GM23338 (cell line): ENCODE results near the gene DMRTA2.

Experiments used
- CREB1 ChIP-seq: fragments of 250-450 bp; sonication (Bioruptor Pico); IDR thresholded peaks from 2 replicates; pipeline ENCODE4 v1.5.0; 2020; ENCODE audit warnings: low read depth, mild to moderate bottlenecking, moderate library complexity
- EZH2 ChIP-seq: fragments of 200-600 bp; sonication (generic); IDR thresholded peaks from one replicate; pipeline ENCODE4 v1.8.0; 2017; ENCODE audit warnings: antibody characterized with exemption, mild to moderate bottlenecking, low read depth; ENCODE audit not compliant: unreplicated experiment
- POLR2AphosphoS5 ChIP-seq: IDR thresholded peaks from 2 replicates; pipeline ENCODE4 v1.6.1; 2016; ENCODE audit warnings: antibody characterized with exemption, low read depth
- TF ChIP-seq, protein P1 (sequence below), 2 experiments: fragments of 200-600 bp in 1 of 2; sonication (generic) in 1 of 2; conservative IDR thresholded peaks; 2 replicates each; pipeline versions ENCODE4 v1.5.1 to v1.6.1; 2016 to 2017; ENCODE audit warnings: antibody characterized with exemption in 2 of 2, low read depth in 2 of 2, mild to moderate bottlenecking in 2 of 2, moderate library complexity in 1 of 2
- TF ChIP-seq, protein P2 (sequence below): IDR thresholded peaks from 2 replicates; pipeline ENCODE4 v1.6.1; 2016; ENCODE audit warnings: antibody characterized with exemption
- TF ChIP-seq, protein P3 (sequence below): IDR thresholded peaks from one replicate; pipeline ENCODE4 v1.6.1; 2018; ENCODE audit warnings: antibody characterized with exemption; ENCODE audit not compliant: unreplicated experiment

DNA sequence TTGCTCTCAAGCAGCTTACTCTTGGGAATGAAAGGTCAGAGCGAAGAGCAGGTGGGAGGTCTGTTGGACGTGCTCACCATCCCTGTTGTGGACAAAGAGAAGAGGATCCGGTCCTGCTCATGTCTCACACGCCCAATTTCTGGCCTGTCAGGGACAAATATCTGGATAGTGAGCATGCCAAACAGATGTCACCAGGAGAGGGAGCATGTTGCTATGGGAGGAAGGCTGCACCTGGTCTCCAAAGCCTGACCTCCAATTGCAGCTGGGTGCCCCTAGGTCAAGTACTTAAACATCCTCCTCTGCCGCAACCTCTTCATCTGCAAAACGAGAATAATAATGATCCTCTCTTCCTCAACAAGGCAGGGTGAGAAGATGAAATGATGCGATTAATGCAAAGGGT is 53.4 kb downstream of the DMRTA2 start:
- TF ChIP-seq, protein P1, sequence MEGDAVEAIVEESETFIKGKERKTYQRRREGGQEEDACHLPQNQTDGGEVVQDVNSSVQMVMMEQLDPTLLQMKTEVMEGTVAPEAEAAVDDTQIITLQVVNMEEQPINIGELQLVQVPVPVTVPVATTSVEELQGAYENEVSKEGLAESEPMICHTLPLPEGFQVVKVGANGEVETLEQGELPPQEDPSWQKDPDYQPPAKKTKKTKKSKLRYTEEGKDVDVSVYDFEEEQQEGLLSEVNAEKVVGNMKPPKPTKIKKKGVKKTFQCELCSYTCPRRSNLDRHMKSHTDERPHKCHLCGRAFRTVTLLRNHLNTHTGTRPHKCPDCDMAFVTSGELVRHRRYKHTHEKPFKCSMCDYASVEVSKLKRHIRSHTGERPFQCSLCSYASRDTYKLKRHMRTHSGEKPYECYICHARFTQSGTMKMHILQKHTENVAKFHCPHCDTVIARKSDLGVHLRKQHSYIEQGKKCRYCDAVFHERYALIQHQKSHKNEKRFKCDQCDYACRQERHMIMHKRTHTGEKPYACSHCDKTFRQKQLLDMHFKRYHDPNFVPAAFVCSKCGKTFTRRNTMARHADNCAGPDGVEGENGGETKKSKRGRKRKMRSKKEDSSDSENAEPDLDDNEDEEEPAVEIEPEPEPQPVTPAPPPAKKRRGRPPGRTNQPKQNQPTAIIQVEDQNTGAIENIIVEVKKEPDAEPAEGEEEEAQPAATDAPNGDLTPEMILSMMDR (conservative IDR thresholded peaks at IDR 0.05; ENCODE audit: low read depth in 2 of 2) = peak; percentile 55 to 76
- TF ChIP-seq EZH2 = no peak
- TF ChIP-seq POLR2AphosphoS5 = no peak
- TF ChIP-seq, protein P2, sequence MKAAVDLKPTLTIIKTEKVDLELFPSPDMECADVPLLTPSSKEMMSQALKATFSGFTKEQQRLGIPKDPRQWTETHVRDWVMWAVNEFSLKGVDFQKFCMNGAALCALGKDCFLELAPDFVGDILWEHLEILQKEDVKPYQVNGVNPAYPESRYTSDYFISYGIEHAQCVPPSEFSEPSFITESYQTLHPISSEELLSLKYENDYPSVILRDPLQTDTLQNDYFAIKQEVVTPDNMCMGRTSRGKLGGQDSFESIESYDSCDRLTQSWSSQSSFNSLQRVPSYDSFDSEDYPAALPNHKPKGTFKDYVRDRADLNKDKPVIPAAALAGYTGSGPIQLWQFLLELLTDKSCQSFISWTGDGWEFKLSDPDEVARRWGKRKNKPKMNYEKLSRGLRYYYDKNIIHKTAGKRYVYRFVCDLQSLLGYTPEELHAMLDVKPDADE = no peak
- TF ChIP-seq CREB1 (CRISPR knock-in tag) = no peak
- TF ChIP-seq, protein P3, sequence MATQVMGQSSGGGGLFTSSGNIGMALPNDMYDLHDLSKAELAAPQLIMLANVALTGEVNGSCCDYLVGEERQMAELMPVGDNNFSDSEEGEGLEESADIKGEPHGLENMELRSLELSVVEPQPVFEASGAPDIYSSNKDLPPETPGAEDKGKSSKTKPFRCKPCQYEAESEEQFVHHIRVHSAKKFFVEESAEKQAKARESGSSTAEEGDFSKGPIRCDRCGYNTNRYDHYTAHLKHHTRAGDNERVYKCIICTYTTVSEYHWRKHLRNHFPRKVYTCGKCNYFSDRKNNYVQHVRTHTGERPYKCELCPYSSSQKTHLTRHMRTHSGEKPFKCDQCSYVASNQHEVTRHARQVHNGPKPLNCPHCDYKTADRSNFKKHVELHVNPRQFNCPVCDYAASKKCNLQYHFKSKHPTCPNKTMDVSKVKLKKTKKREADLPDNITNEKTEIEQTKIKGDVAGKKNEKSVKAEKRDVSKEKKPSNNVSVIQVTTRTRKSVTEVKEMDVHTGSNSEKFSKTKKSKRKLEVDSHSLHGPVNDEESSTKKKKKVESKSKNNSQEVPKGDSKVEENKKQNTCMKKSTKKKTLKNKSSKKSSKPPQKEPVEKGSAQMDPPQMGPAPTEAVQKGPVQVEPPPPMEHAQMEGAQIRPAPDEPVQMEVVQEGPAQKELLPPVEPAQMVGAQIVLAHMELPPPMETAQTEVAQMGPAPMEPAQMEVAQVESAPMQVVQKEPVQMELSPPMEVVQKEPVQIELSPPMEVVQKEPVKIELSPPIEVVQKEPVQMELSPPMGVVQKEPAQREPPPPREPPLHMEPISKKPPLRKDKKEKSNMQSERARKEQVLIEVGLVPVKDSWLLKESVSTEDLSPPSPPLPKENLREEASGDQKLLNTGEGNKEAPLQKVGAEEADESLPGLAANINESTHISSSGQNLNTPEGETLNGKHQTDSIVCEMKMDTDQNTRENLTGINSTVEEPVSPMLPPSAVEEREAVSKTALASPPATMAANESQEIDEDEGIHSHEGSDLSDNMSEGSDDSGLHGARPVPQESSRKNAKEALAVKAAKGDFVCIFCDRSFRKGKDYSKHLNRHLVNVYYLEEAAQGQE = no peak
